HCT116 (cell line): ENCODE measurements around the gene FABP6.

Experiments
- ATF3 ChIP-seq: IDR thresholded peaks from 2 replicates; pipeline ENCODE4 v1.6.1; 2012
- CTCF ChIP-seq, 3 experiments: fragments of 200-600 bp in 1 of 3; sonication (generic) in 1 of 3; IDR thresholded peaks in 2 of 3; conservative IDR thresholded peaks in 1 of 3; 2 replicates each; pipeline ENCODE4 v1.5.1; 2012 to 2017; ENCODE audit warnings: low read depth in 2 of 3, low read length in 2 of 3, antibody characterized with exemption in 1 of 3, borderline replicate concordance in 1 of 3, control low read depth in 1 of 3, mild to moderate bottlenecking in 1 of 3, mixed read lengths in 1 of 3, mixed run types in 1 of 3, moderate library complexity in 1 of 3; ENCODE audit not compliant: insufficient read depth in 1 of 3
- EZH2 ChIP-seq: fragments of 200-600 bp; sonication (generic); IDR thresholded peaks from 2 replicates; pipeline ENCODE4 v1.6.1; 2017; ENCODE audit warnings: antibody characterized with exemption, mixed run types
- EZH2phosphoT487 ChIP-seq: fragments of 200-600 bp; IDR thresholded peaks from 2 replicates; pipeline ENCODE4 v1.6.1; 2018; ENCODE audit warnings: antibody characterized with exemption, borderline replicate concordance
- JUND ChIP-seq: IDR thresholded peaks from 2 replicates; pipeline ENCODE4 v1.6.1; 2012
- MAX ChIP-seq: IDR thresholded peaks from 2 replicates; pipeline ENCODE4 v1.6.1; 2012
- POLR2A ChIP-seq: IDR thresholded peaks from 2 replicates; pipeline ENCODE4 v1.7.0; 2011; ENCODE audit warnings: borderline replicate concordance; ENCODE audit not compliant: insufficient read depth, insufficient read length; ENCODE audit errors: extremely low read depth
- SRF ChIP-seq: IDR thresholded peaks from 2 replicates; pipeline ENCODE4 v1.6.1; 2012; ENCODE audit warnings: low read depth

GRCh38 chr5:160231783-160232342, 2.6 kb downstream of the FABP6 start:
- TF ChIP-seq SRF (no peak), ATF3 (no peak), CTCF (IDR thresholded peaks at IDR 0.05 in 2 of 3, conservative IDR thresholded peaks at IDR 0.05 in 1 of 3; ENCODE audit: borderline replicate concordance in 1 of 3, insufficient read depth in 1 of 3, low read depth in 2 of 3, low read length in 2 of 3) (no peak), JUND (no peak), POLR2A (no peak), EZH2 (no peak), EZH2phosphoT487 (no peak), MAX (no peak)
